Calu3 (cell line): Measurements from ENCODE around the gene SMAGP. TPM values are rescaled to one million over a fixed set of nuclear protein-coding genes. Genes with fewer than 3 reads are reported as not detected.
"Not testable (repeated sequence)": the region's sequence is repeated elsewhere in the genome, so short reads cannot be mapped to it uniquely, and the experiment has no call there.

Experiments
- Bru-seq: library from RNA; stranded (reverse); fragments of 400-500 nt; gene quantifications from one replicate; lab custom pipeline; 2021; lab: Mats Ljungman, UMichigan
- BruChase-seq, 2 experiments: library from RNA; stranded (reverse); fragments of 400-500 nt; gene quantifications; one replicate each; lab custom pipeline; 2021; lab: Mats Ljungman, UMichigan
- BruUV-seq: library from RNA; stranded (reverse); fragments of 400-500 nt; replicated peaks from 2 replicates; lab custom pipeline; 2021; lab: Mats Ljungman, UMichigan
- CTCF ChIA-PET: fragments of 300-600 bp; sonication (Branson Sonifier 250); formaldehyde crosslinking; loops from one replicate; lab custom pipeline; 2022; ENCODE audit warnings: antibody characterized with exemption; lab: Charles Lee
- DNase-seq: peaks from one replicate; pipeline ENCODE4 v3.0.0; 2022
- H3K27ac Mint-ChIP-seq: one replicate; pipeline ENCODE4 v1.8.0; 2022; ENCODE audit warnings: mixed read lengths; ENCODE audit not compliant: unreplicated experiment
- H3K27me3 Mint-ChIP-seq: one replicate; pipeline ENCODE4 v1.8.0; 2022; ENCODE audit warnings: mixed read lengths; ENCODE audit not compliant: unreplicated experiment
- H3K36me3 Mint-ChIP-seq: one replicate; pipeline ENCODE4 v1.8.0; 2022; ENCODE audit warnings: mild to moderate bottlenecking, moderate library complexity, mixed read lengths; ENCODE audit not compliant: insufficient read depth, unreplicated experiment
- H3K4me1 Mint-ChIP-seq: one replicate; pipeline ENCODE4 v1.8.0; 2022; ENCODE audit warnings: mild to moderate bottlenecking, low read depth, mixed read lengths; ENCODE audit not compliant: unreplicated experiment
- H3K4me3 Mint-ChIP-seq: one replicate; pipeline ENCODE4 v1.8.0; 2022; ENCODE audit warnings: mild to moderate bottlenecking, low read depth, moderate library complexity, mixed read lengths; ENCODE audit not compliant: unreplicated experiment
- H3K9me3 Mint-ChIP-seq: one replicate; pipeline ENCODE4 v1.8.0; 2022; ENCODE audit warnings: low read depth, mixed read lengths; ENCODE audit not compliant: unreplicated experiment
- intact Hi-C: fragments of 100-400 bp; cut with micrococcal nuclease; formaldehyde crosslinking; loops from one replicate; pipeline ENCODE4 v1.10.0; 2022; ENCODE audit not compliant: unreplicated experiment
- long read RNA-seq: library from polyadenylated mRNA; stranded (forward); transcript quantifications from one replicate; pipeline ENCODE4 v2.0.0, GENCODE V29; 2022
- total RNA-seq: library from RNA; stranded (reverse); gene quantifications from 2 replicates; pipeline ENCODE4 v1.2.3, GENCODE V29; 2022
- TF ChIP-seq, protein P1 (sequence below): fragments of 200-600 bp; IDR thresholded peaks from one replicate; pipeline ENCODE4 v1.8.0; 2022; ENCODE audit warnings: antibody characterized with exemption; ENCODE audit not compliant: unreplicated experiment

The SMAGP gene, protein sequence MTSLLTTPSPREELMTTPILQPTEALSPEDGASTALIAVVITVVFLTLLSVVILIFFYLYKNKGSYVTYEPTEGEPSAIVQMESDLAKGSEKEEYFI
- total RNA-seq (60.9 and 64.1 TPM in 2 replicates), Bru-seq, nascent RNA (percentile 87 among the genes with signal in this experiment), BruChase-seq, experiment 1, labeled RNA remaining after a 6-hour chase (percentile 85 among the genes with signal in this experiment), BruChase-seq, experiment 2, labeled RNA remaining after a 2-hour chase (percentile 78 among the genes with signal in this experiment)
- long read RNA-seq, transcript SMAGP-203 (4 exons, 2,350 nt), result minor isoform, 18 of 131 reads
- long read RNA-seq, transcript SMAGP-207 (4 exons, 610 nt), result minor isoform, 17 of 131 reads
- long read RNA-seq, transcript SMAGP-202 (4 exons, 1,062 nt), result major isoform, 45 of 131 reads
- long read RNA-seq, transcript SMAGP-205 (3 exons, 1,518 nt), result minor isoform, 35 of 131 reads
- long read RNA-seq, partial matches to known transcripts, result 1 of 131 reads
- long read RNA-seq, other reads (novel, unspliced or antisense), result 15 of 131 reads

DNA sequence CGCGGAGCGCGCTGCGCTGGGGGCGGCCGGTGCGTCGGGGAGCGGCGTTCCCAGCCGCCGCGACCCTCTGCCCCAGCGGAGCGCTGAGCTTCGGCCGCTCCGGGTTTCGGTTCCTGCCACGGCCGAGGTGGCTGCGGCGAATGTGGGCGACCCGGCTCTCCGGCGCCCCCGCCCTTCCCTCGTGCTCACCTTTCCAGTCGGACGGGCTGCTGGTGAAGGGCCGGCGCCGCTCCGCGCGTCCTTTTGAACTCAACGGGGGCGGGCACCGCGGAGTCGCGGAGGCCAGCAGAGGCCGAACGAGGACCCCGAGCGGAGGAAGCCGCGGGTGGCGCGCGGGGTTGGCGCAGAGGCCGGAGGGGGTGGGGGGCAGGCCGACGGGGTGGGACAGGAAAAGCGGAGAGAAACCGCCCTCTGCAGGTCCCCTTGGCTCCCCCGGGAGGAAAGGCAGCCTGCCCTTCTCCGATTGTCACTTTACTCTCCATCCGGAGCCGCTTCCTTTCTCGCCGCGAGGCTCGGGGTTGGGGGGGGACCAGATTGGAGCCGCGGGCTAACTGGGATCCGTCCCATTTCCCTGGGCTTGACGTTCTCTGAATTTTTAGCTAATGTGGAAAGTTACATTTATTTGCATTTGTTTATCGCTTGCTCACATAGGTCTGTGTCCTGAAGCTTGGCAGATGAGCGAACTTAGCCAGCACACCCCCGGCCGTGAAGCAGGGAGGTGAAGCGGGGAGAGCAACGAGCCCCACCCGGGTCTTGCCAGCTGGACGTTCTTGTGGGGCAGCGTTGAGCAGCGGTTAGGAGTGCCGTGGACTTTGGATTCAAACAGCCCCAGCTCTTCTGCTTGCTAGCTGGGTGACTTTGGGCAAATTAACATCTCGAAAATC is at the start of gene SMAGP:
SMAGP (minus strand) TSS at position 349 of the 884 bp plus-strand sequence. CDS start 1,137 bp downstream, outside the sequence.
- intact Hi-C loops, result no loop called here
- Mint-ChIP-seq H3K27ac (peak within 1 kb of the TSS; percentile 95), H3K4me1 (peaks cover 24% of the 10 kb centered on the region), H3K4me3 (peak within 1 kb of the TSS; percentile 83), H3K27me3 (no peaks in the 10 kb centered on the region), H3K9me3 (no peaks in the 10 kb centered on the region), H3K36me3 (peaks cover 52% of the 10 kb centered on the region)
- CTCF ChIA-PET, result interaction anchor here (0.9 to 2.7 kb wide), 4 partner anchors 38 to 71 kb away, joined by 4 to 27 read pairs (median 8); no protein-coding TSS in a partner anchor
- DNase-seq, result peak; percentile 90
- TSS peak; percentile 92 for BruUV-seq
- TF ChIP-seq, protein P1, sequence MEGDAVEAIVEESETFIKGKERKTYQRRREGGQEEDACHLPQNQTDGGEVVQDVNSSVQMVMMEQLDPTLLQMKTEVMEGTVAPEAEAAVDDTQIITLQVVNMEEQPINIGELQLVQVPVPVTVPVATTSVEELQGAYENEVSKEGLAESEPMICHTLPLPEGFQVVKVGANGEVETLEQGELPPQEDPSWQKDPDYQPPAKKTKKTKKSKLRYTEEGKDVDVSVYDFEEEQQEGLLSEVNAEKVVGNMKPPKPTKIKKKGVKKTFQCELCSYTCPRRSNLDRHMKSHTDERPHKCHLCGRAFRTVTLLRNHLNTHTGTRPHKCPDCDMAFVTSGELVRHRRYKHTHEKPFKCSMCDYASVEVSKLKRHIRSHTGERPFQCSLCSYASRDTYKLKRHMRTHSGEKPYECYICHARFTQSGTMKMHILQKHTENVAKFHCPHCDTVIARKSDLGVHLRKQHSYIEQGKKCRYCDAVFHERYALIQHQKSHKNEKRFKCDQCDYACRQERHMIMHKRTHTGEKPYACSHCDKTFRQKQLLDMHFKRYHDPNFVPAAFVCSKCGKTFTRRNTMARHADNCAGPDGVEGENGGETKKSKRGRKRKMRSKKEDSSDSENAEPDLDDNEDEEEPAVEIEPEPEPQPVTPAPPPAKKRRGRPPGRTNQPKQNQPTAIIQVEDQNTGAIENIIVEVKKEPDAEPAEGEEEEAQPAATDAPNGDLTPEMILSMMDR, result no peak

- intact Hi-C loops, result no loop called here
- TF ChIP-seq, protein P1, result no peak
- Mint-ChIP-seq H3K36me3 (no peaks in the 10 kb centered on the region), H3K4me1 (peaks cover 21% of the 10 kb centered on the region), H3K27ac (no peak overlapping the region), H3K9me3 (no peaks in the 10 kb centered on the region), H3K27me3 (no peaks in the 10 kb centered on the region), H3K4me3 (no peak overlapping the region)
- BruUV-seq, result no TSS peak
- CTCF ChIA-PET, result interaction anchor here (0.7 kb wide), 1 partner anchor 11 kb away, joined by 4 read pairs; no protein-coding TSS in a partner anchor
- DNase-seq, result no peak
Observed at GRCh38 chr12:51318846-51319599, 48.8 kb upstream of the SMAGP start.

DNA sequence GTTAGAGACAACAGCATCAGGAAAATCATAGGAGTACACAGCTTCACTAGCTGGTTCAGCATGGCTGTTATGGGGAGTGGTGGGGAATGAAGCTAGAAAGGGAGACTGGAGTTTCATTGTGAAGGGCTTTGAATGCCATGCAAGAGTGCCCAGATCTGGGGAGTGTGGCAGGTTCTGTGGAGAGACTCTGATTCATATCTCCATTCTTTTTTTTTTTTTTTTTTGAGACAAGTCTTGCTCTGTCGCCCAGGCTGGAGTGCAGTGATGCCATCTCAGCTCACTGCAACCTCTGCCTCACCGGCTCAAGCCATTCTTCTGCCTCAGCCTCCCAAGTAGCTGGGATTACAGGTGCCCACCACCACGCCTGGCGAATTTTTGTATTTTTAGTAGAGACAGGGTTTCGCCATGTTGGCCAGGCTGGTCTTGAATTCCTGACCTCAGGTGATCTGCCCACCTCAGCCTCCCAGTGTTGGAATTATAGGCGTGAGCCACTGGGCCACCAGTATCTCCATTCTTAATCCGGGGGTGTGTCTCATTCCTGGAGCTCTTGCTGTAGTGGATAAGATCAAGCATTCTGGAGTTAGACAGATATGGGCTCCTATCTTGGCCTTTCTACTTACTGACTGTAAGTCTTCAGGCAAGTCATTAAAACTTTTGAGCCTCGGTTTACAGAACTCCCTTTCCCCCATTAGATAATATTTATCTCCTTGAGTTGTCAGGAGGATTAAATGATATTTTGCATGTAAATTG is 48.0 kb upstream of the SMAGP start:
- CTCF ChIA-PET, result interaction anchor here (0.7 kb wide), 1 partner anchor 10 kb away, joined by 4 read pairs; no protein-coding TSS in a partner anchor
- H3K36me3 Mint-ChIP-seq, H3K4me3 Mint-ChIP-seq, H3K9me3 Mint-ChIP-seq, intact Hi-C loops, DNase-seq, H3K27me3 Mint-ChIP-seq, H3K27ac Mint-ChIP-seq, BruUV-seq: not testable (repeated sequence)
- H3K4me1 Mint-ChIP-seq, result peaks cover 21% of the 10 kb centered on the region

DNA sequence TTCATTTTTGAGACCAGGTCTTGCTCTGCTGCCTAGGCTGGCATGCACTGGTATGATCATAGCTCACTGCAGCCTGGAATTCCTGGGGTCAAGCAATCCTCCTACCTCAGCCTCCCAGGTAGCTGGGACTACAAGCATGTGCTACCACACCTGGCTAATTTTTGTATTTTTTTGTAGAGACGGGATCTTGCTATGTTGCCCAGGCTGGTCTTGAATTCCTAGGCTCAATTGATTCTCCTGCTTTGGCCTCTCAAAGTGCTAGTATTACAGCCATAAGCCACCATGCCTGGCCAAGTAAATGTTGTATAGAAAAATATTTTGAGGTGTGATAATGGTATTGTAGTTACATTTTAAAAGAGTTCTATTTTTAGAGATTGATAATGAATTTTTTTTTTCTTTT is 41.2 kb upstream of the SMAGP start:
- CTCF ChIA-PET, result no interaction called here
- peaks cover 16% of the 10 kb centered on the region for H3K4me1 Mint-ChIP-seq
- peaks cover 9% of the 10 kb centered on the region for H3K36me3 Mint-ChIP-seq
- no TSS peak for BruUV-seq
- no peaks in the 10 kb centered on the region for H3K27me3 Mint-ChIP-seq
- no peak for DNase-seq
- no peaks in the 10 kb centered on the region for H3K9me3 Mint-ChIP-seq
- TF ChIP-seq, protein P1, result no peak
- H3K27ac Mint-ChIP-seq, result no peak overlapping the region
- no peak overlapping the region for H3K4me3 Mint-ChIP-seq
- intact Hi-C loops, result no loop called here
